Astrocyte of the cerebellum (primary cell): ENCODE data around the gene KCNK3.

Experiments used
- DNase-seq: peaks from one replicate; pipeline ENCODE4 v3.0.0-alpha.2; 2011; ENCODE audit warnings: low read depth
- H3K4me3 ChIP-seq: 2 replicates; pipeline ENCODE4 v1.5.1; 2011; ENCODE audit warnings: mild to moderate bottlenecking, low read depth, low read length, moderate library complexity
- in situ Hi-C: cut with HindIII; loops from 2 replicates; pipeline ENCODE4 v1.10.0; 2017; ENCODE audit warnings: low sequenced_read_pairs
- TF ChIP-seq, protein P1 (sequence below): IDR thresholded peaks from 2 replicates; pipeline ENCODE4 v1.5.1; 2012; ENCODE audit warnings: low read length, low read depth, moderate library complexity, mild to moderate bottlenecking; ENCODE audit errors: missing control alignments

Gene KCNK3

DNA sequence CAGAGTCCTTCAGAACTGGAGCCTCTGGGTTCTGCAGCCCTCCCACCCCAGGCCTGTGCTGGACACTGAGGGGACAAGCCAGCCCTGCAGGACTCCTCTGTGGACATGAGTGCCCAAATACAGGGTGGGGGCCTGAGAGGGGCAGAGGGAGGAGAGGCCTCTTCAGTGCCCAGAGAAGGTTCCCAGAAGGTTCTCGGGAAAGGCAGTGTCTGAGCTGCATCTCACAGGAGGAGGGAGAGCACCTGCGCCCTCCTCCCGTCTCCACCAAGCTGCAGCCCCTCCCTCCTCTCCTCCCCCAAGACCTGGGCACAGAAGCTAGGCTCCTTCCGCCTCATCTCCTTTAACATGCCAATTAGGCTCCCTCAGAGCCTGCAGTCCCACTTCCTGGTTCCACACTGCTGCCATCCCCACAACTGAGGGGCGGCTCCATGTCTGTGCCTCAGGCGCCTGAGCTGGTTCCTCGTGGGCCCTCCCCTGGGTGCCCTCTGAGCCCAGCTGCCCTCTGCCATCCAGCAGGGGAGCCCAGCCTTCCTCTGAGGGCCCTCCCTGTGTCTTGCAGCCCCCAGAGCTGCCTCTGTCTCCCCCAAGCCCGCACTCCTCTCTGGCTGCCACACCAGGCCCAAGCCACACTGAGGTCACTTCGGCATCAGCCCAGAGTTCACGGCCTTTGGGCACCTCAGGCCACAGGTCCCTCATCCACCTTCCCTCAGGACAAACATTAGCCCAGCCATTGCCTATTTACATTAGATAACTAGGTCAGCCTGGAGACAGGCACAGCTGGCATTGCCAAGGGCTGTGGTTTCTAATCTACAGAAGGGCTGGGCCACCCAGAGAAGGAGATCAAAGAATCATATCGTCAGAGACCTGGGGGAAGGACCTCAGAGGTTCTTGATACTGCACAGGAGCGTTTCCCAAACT, 28.9 kb downstream of the KCNK3 start:
- H3K4me3 ChIP-seq, result no peak overlapping the region
- TF ChIP-seq, protein P1, sequence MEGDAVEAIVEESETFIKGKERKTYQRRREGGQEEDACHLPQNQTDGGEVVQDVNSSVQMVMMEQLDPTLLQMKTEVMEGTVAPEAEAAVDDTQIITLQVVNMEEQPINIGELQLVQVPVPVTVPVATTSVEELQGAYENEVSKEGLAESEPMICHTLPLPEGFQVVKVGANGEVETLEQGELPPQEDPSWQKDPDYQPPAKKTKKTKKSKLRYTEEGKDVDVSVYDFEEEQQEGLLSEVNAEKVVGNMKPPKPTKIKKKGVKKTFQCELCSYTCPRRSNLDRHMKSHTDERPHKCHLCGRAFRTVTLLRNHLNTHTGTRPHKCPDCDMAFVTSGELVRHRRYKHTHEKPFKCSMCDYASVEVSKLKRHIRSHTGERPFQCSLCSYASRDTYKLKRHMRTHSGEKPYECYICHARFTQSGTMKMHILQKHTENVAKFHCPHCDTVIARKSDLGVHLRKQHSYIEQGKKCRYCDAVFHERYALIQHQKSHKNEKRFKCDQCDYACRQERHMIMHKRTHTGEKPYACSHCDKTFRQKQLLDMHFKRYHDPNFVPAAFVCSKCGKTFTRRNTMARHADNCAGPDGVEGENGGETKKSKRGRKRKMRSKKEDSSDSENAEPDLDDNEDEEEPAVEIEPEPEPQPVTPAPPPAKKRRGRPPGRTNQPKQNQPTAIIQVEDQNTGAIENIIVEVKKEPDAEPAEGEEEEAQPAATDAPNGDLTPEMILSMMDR, result no peak
- no peak for DNase-seq
- in situ Hi-C loops, result no loop called here

DNA sequence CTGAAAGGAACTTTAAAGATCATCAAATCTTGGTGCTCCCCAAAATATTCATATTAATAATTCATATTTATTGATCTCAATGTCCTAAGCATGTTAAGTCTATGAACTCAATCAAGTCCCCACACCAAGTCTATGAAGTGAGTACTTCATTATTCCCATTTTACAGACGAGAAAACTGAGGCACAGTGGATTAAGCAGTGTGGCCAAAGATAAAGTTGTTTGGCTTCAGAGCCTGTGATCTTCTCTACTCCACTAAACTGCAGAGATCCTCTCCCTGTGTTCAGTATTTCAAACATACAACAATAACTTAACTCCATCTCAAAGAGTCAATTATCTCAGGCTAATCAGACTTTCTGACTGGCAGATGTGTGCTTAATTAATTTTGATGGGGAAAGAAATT, 29.8 kb downstream of the KCNK3 start:
- no peak for DNase-seq
- in situ Hi-C loops, result no loop called here
- no peak overlapping the region for H3K4me3 ChIP-seq
- TF ChIP-seq, protein P1, result no peak

DNA sequence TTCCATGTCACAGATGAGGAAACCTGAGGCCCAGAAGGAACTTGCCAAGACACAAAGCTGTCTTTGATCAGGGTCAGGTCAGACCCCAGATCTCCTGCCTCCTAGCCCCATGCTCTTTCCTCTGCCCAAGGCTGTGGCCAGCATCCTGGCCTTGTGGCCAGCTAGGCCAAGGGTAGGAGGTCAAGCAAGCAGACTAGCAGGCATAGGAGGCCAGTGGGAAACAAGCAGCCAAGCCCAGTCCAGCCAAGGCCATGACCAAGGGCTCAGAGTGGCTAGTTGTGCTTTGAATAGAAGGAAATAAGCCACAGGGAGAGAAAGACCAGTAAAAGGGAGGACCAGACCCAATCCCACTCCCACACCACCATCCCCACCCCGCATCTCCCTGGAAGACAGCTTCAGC, 30.4 kb downstream of the KCNK3 start:
- H3K4me3 ChIP-seq, result no peak overlapping the region
- in situ Hi-C loops, result no loop called here
- TF ChIP-seq, protein P1, result no peak
- DNase-seq, result no peak

DNA sequence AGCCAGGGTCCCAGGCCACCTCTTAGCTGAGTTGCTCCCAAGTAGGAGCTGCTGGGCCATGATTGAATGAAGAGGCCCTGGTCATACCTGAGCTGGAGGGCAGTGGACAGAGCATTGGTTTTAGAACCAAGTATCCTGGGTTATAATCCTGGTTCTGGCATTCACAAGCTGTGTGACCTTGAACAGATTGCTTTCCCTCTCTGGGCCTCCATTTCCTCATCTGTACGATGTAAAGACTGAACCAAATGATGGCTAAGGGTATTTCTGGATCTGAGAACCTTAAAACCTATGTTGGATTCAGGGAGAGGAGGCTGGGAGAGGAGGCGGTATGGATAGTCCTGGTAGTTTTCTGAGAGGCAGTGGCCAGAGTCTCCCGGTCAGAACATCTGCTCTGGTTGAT, 31.0 kb downstream of the KCNK3 start:
- in situ Hi-C loops, result no loop called here
- no peak for DNase-seq
- H3K4me3 ChIP-seq, result no peak overlapping the region
- TF ChIP-seq, protein P1, result no peak

DNA sequence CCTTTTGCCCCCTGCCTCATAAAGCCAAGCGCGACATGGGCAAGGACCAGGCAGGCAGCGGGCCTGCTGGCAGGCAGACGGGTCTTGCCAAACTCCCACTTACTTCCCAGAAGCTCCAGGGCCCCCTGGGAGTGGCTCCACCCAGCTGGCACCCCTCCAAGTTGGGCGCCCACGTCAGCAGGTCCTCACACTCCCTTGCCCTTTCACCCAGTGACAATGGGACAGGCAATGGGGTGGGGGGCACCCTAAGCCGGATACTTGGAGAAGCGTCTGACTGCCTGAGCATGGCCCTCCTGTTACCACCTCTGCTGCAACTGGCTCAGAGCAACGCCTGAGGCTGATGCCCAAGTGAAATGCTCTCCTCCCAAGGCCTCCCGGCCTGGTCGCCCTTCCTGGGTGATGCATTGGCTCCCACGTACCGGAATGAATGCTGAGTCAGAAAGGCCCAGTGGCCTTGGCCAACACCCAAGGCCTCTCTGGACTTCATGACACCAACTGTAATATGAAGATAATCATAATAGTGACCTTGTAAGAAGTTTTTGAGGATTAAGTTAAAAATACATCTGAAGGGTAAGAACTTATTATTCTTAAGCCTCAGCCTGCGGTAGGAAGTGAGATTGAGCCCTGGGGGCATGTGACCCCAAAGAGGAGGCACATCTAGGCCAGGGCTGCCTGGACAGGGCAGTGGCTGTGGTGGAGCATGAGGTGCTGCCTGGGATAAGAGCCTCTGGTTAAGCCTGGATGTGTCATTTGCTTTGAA, 31.6 kb downstream of the KCNK3 start:
- in situ Hi-C loops, result no loop called here
- no peak overlapping the region for H3K4me3 ChIP-seq
- TF ChIP-seq, protein P1, result no peak
- DNase-seq, result no peak

DNA sequence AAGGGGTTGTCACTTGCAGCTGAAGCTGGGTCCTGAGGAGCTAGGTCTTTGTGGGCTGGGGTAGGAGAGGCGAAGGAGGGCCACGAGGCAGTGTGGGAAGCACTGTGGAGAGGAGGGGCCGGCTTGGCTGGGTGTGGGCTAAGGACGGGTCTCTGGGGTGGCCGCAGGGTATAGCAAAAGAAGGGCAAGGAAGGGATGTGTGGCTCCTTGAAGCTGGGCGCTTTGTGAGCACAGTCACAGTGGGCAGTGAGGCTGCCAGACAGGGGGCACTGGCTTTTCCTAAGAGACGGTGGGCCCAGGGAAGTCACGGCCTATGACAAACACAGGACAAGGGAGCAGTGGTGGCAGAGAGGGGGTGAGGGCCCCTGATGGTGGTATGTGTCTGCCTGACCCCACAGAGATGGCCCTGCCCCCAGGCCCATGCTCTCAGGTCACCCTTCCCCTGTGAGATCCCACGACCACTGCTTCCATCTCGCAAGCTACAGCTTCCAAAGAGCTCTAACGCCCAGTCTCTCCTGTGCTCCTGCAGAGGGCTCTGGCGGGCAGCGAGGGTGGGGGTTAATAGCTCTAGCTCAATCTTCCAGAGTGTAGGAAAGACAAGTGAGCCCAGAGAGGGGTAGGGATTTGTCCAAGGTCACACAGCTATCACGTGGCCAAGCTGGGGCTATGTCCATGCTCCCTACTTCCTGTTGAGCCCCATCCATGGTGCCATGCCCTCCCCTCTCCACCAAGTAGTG, 32.4 kb downstream of the KCNK3 start:
- no peak overlapping the region for H3K4me3 ChIP-seq
- no peak for DNase-seq
- in situ Hi-C loops, result no loop called here
- TF ChIP-seq, protein P1, result no peak
